Fibroblast of lung (primary cell): ENCODE data around the gene SH3BP2. TPM values are rescaled to one million over a fixed set of nuclear protein-coding genes. Genes with fewer than 3 reads are reported as not detected.

Experiments
- DNase-seq, 2 donors: peaks; one replicate each; pipeline versions ENCODE4 v3.0.0 to v3.0.0-alpha.2; 2010; ENCODE audit warnings: low read depth in 2 of 2
- H2AFZ ChIP-seq: 2 replicates; pipeline ENCODE4 v1.5.1; 2012; ENCODE audit warnings: low read length, control low read depth, inconsistent platforms
- H3K27ac ChIP-seq: 2 replicates; pipeline ENCODE4 v1.5.1; 2011; ENCODE audit warnings: low read length, control low read depth; ENCODE audit not compliant: insufficient read depth
- H3K27me3 ChIP-seq: 2 replicates; pipeline ENCODE4 v1.5.1; 2011; ENCODE audit warnings: mild to moderate bottlenecking, low read length; ENCODE audit not compliant: control insufficient read depth, insufficient read depth
- H3K36me3 ChIP-seq: 2 replicates; pipeline ENCODE4 v1.5.1; 2011; ENCODE audit warnings: low read length; ENCODE audit not compliant: control insufficient read depth, insufficient read depth
- H3K4me1 ChIP-seq: 2 replicates; pipeline ENCODE4 v1.5.1; 2011; ENCODE audit warnings: low read length; ENCODE audit not compliant: control insufficient read depth, insufficient read depth; ENCODE audit errors: extremely low read depth
- H3K4me2 ChIP-seq: 2 replicates; pipeline ENCODE4 v1.5.1; 2011; ENCODE audit warnings: low read length, control low read depth; ENCODE audit not compliant: insufficient read depth; ENCODE audit errors: extremely low read depth
- H3K4me3 ChIP-seq, 4 experiments: fragments of 200-600 bp in 1 of 4; sonication (generic) in 1 of 4; replicated peaks in 1 of 4; 2 replicates each; pipeline ENCODE4 v1.5.1; 2011 to 2016; ENCODE audit warnings: low read length in 4 of 4, low read depth in 3 of 4, mild to moderate bottlenecking in 3 of 4, control low read depth in 2 of 4, inconsistent platforms in 1 of 4, mixed read lengths in 1 of 4; ENCODE audit not compliant: insufficient read depth in 1 of 4; ENCODE audit errors: control extremely low read depth in 1 of 4
- H3K79me2 ChIP-seq: 2 replicates; pipeline ENCODE4 v1.5.1; 2012; ENCODE audit warnings: mild to moderate bottlenecking, low read length, inconsistent platforms; ENCODE audit not compliant: control insufficient read depth, insufficient read depth
- H3K9ac ChIP-seq: 2 replicates; pipeline ENCODE4 v1.5.1; 2011; ENCODE audit warnings: mild to moderate bottlenecking, low read length, control low read depth; ENCODE audit not compliant: insufficient read depth
- H3K9me3 ChIP-seq: 2 replicates; pipeline ENCODE4 v1.5.1; 2012; ENCODE audit warnings: low read depth, low read length; ENCODE audit not compliant: control insufficient read depth, insufficient read depth
- H4K20me1 ChIP-seq: 2 replicates; pipeline ENCODE4 v1.5.1; 2011; ENCODE audit warnings: low read length; ENCODE audit not compliant: control insufficient read depth, insufficient read depth; ENCODE audit errors: extremely low read depth
- CTCF ChIP-seq, 2 donors: IDR thresholded peaks in 1 of 2; conservative IDR thresholded peaks in 1 of 2; 1 replicate in 1 of 2; 2 replicates in 1 of 2; pipeline ENCODE4 v1.5.1; 2011 to 2012; ENCODE audit warnings: low read length in 2 of 2, control low read depth in 1 of 2, inconsistent platforms in 1 of 2, low read depth in 1 of 2, mild to moderate bottlenecking in 1 of 2
- EZH2 ChIP-seq: IDR thresholded peaks from 2 replicates; pipeline ENCODE4 v1.5.1; 2012; ENCODE audit warnings: low read length, control low read depth, mild to moderate bottlenecking; ENCODE audit errors: missing control alignments
- polyA plus RNA-seq, 2 donors: library from polyadenylated mRNA; depleted of rRNA in 1 of 2; stranded (reverse) in 1 of 2; unstranded in 1 of 2; fragments of >200 nt; gene quantifications; 2 replicates each; pipeline ENCODE4 v1.2.1, GENCODE V29; 2011 to 2012; ENCODE audit warnings: missing spikeins in 1 of 2
- total RNA-seq: library from RNA; depleted of rRNA; stranded (reverse); fragments of >200 nt; gene quantifications from 2 replicates; pipeline ENCODE4 v1.2.1, GENCODE V29; 2014

Gene SH3BP2
- total and polyA plus RNA-seq, 2 donors (not counting 1 experiment from before 2014, with no cell fraction given), result 8.6 to 14.1 TPM

- no peak for DNase-seq
- TF ChIP-seq CTCF (conservative IDR thresholded peaks at IDR 0.05 in 1 of 2, IDR thresholded peaks at IDR 0.05 in 1 of 2; ENCODE audit: low read depth in 1 of 2, low read length in 2 of 2) (no peak), EZH2 (no peak)
- Histone ChIP-seq H3K27me3 (no peaks in the 10 kb centered on the region), H3K9ac (no peak overlapping the region), H3K27ac (no peak overlapping the region), H4K20me1 (no peaks in the 10 kb centered on the region), H2AFZ (no peak overlapping the region), H3K79me2 (peaks cover 3% of the 10 kb centered on the region), H3K36me3 (peaks cover 13% of the 10 kb centered on the region), H3K4me3 (no peak overlapping the region), H3K9me3 (no peaks in the 10 kb centered on the region), H3K4me2 (no peak overlapping the region), H3K4me1 (no peaks in the 10 kb centered on the region)
Observed at GRCh38 chr4:2886161-2886560, 93.3 kb downstream of the SH3BP2 start.

GRCh38 chr4:2886622-2887021 lies 93.7 kb downstream of the SH3BP2 start:
- H3K9ac ChIP-seq, result no peak overlapping the region
- no peak overlapping the region for H3K4me2 ChIP-seq
- H3K36me3 ChIP-seq, result peaks cover 13% of the 10 kb centered on the region
- no peak overlapping the region for H2AFZ ChIP-seq
- peaks cover 3% of the 10 kb centered on the region for H3K79me2 ChIP-seq
- no peaks in the 10 kb centered on the region for H3K27me3 ChIP-seq
- TF ChIP-seq EZH2, result no peak
- TF ChIP-seq CTCF (conservative IDR thresholded peaks at IDR 0.05 in 1 of 2, IDR thresholded peaks at IDR 0.05 in 1 of 2; ENCODE audit: low read depth in 1 of 2, low read length in 2 of 2), result no peak
- H4K20me1 ChIP-seq, result no peaks in the 10 kb centered on the region
- no peaks in the 10 kb centered on the region for H3K4me1 ChIP-seq
- H3K9me3 ChIP-seq, result no peaks in the 10 kb centered on the region
- no peak overlapping the region for H3K4me3 ChIP-seq
- H3K27ac ChIP-seq, result no peak overlapping the region
- DNase-seq, result no peak

- peaks cover 13% of the 10 kb centered on the region for H3K36me3 ChIP-seq
Observed at GRCh38 chr4:2887343-2887742, 94.5 kb downstream of the SH3BP2 start.

More at GRCh38 chr4:2887343-2887742, 94.5 kb downstream of the SH3BP2 start:
- H3K4me1 ChIP-seq, result no peaks in the 10 kb centered on the region
- no peaks in the 10 kb centered on the region for H3K9me3 ChIP-seq
- no peak overlapping the region for H3K9ac ChIP-seq
- no peaks in the 10 kb centered on the region for H3K27me3 ChIP-seq
- TF ChIP-seq CTCF (conservative IDR thresholded peaks at IDR 0.05 in 1 of 2, IDR thresholded peaks at IDR 0.05 in 1 of 2; ENCODE audit: low read depth in 1 of 2, low read length in 2 of 2) (no peak), EZH2 (no peak)
- H3K79me2 ChIP-seq, result peaks cover 4% of the 10 kb centered on the region
- H3K4me2 ChIP-seq, result no peak overlapping the region
- no peaks in the 10 kb centered on the region for H4K20me1 ChIP-seq
- DNase-seq, result no peak
- H3K4me3 ChIP-seq, result no peak overlapping the region
- H2AFZ ChIP-seq, result no peak overlapping the region
- no peak overlapping the region for H3K27ac ChIP-seq
